ENCODE measurements around the gene MPP2. TPM values are rescaled to one million over a fixed set of nuclear protein-coding genes. Genes with fewer than 3 reads are reported as not detected.

MPP2 gene
- total and polyA plus RNA-seq, 9 of the 15 experiments (the other 6 are each of a cell fraction or from before 2014, with no cell fraction given), result 0.04 to 1.0 (median 0.24) TPM

- TF ChIP-seq RHOXF2B (CRISPR knock-in tag; conservative IDR thresholded peaks at IDR 0.05) (no peak), ZBTB12 (CRISPR knock-in tag; IDR thresholded peaks at IDR 0.05) (peak; percentile 47; the same call in 1 of the 2 replicates), STAT5A (IDR thresholded peaks at IDR 0.05; ENCODE audit: borderline replicate concordance, low read length) (no peak), POLR3A (IDR thresholded peaks at IDR 0.05; ENCODE audit: borderline replicate concordance, extremely low read depth, insufficient read depth, insufficient read length) (no peak), TRIM25 (IDR thresholded peaks at IDR 0.05; ENCODE audit: borderline replicate concordance) (no peak), BMI1 (IDR thresholded peaks at IDR 0.05; ENCODE audit: low read length) (no peak), ZNF165 (CRISPR knock-in tag; IDR thresholded peaks at IDR 0.05; ENCODE audit: borderline replicate concordance) (no peak), SMAD3 (CRISPR knock-in tag; conservative IDR thresholded peaks at IDR 0.05) (peak; percentile 80; the same call in 1 of the 2 replicates), BRF1 (IDR thresholded peaks at IDR 0.05; ENCODE audit: borderline replicate concordance, extremely low read depth, insufficient read length) (no peak), ZBTB11 (CRISPR knock-in tag; IDR thresholded peaks at IDR 0.05) (no peak), FOXA3 (CRISPR knock-in tag; conservative IDR thresholded peaks at IDR 0.05 in 1 of 2, IDR thresholded peaks at IDR 0.05 in 1 of 2) (no peak), NFYB (IDR thresholded peaks at IDR 0.05; ENCODE audit: extremely low read depth, insufficient read length) (no peak)
These were observed 37.9 kb upstream of the MPP2 start (continued) for GRCh38 chr17:43945074-43945829.

Data from K562 (cell line).